Body of pancreas (tissue), 4 donors: ENCODE results near the gene PARK7.

Experiments used
- POLR2A ChIP-seq, 3 donors: fragments of 450-650 bp; IDR thresholded peaks; one replicate each; pipeline ENCODE4 v1.6.1; 2016; ENCODE audit warnings: antibody characterized with exemption in 3 of 3, mild to moderate bottlenecking in 2 of 3
- TF ChIP-seq, protein P1 (sequence below), 7 experiments: fragments of 450-650 bp in 4 of 7; fragments of 200-600 bp in 3 of 7; sonication (generic) in 3 of 7; IDR thresholded peaks; one replicate each; pipeline ENCODE4 v1.5.1; 2016 to 2019; ENCODE audit warnings: antibody characterized with exemption in 7 of 7

DNA sequence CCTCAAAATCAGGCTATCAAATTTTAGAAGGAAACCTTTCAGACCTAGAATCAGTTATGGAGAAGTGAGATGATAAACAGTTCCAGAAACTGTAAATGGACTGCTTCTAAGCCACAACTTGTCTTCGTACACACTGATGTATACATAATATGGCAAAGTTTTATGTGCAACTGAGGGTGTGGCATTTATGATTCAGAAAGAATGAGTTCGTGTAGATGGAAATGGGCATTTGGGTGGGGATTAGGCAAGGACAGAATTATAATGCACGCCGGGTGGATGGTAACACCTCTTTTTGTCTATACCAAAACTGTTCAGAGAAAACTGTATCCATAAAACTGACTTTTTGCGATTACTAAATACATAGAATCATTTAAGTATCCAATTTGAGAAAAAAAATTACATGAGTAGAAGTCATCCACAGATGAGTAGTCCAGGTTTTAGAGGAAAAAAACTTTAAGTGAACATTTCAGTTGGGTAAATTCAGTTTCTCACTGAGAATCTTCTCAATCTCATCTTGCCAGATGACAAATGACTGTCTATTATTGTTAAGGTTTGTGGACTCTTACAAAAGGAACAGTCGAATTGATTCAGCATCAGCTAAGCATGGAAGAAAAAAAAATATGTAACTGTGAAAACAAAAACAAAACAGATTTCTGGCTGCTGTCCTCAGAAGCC is 42.1 kb downstream of the PARK7 start:
- TF ChIP-seq, protein P1, sequence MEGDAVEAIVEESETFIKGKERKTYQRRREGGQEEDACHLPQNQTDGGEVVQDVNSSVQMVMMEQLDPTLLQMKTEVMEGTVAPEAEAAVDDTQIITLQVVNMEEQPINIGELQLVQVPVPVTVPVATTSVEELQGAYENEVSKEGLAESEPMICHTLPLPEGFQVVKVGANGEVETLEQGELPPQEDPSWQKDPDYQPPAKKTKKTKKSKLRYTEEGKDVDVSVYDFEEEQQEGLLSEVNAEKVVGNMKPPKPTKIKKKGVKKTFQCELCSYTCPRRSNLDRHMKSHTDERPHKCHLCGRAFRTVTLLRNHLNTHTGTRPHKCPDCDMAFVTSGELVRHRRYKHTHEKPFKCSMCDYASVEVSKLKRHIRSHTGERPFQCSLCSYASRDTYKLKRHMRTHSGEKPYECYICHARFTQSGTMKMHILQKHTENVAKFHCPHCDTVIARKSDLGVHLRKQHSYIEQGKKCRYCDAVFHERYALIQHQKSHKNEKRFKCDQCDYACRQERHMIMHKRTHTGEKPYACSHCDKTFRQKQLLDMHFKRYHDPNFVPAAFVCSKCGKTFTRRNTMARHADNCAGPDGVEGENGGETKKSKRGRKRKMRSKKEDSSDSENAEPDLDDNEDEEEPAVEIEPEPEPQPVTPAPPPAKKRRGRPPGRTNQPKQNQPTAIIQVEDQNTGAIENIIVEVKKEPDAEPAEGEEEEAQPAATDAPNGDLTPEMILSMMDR (IDR thresholded peaks at IDR 0.05), result no peak
- no peak for TF ChIP-seq POLR2A (IDR thresholded peaks at IDR 0.05)
